Measurements from ENCODE around the gene TNFRSF19. TPM values are rescaled to one million over a fixed set of nuclear protein-coding genes. Genes with fewer than 3 reads are reported as not detected.

Gene TNFRSF19
- total RNA-seq, 2 donors from 2014 or later, result 5.4 to 6.9 TPM

DNA sequence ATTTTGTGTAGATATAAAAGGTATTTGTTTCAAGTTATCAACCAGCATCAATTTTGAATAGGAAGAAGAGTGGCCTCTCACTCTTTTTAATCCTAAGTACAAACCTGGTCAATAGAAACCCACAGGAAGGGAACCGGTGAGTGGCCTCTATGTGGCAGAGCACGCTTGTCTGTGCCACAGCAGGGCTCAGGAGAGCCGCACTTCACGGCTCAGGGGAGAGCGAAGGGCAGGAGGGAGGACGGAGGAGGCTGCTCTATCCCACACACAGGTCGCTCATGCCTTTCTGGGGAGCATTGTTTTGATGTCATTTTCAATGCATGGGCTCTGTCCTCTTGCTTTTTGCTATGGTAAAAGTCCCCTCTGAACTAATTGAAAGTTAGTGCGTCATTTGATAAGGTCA is 57.2 kb downstream of the TNFRSF19 start:
- no peaks in the 10 kb centered on the region for H3K36me3 ChIP-seq (replicated peaks in 1 of 2; ENCODE audit: insufficient read depth in 1 of 2, low read depth in 2 of 2)
- H3K4me3 ChIP-seq, result no peak overlapping the region
- no peak for ATAC-seq
- H3K27ac ChIP-seq, result no peak overlapping the region
- TF ChIP-seq, protein P1, sequence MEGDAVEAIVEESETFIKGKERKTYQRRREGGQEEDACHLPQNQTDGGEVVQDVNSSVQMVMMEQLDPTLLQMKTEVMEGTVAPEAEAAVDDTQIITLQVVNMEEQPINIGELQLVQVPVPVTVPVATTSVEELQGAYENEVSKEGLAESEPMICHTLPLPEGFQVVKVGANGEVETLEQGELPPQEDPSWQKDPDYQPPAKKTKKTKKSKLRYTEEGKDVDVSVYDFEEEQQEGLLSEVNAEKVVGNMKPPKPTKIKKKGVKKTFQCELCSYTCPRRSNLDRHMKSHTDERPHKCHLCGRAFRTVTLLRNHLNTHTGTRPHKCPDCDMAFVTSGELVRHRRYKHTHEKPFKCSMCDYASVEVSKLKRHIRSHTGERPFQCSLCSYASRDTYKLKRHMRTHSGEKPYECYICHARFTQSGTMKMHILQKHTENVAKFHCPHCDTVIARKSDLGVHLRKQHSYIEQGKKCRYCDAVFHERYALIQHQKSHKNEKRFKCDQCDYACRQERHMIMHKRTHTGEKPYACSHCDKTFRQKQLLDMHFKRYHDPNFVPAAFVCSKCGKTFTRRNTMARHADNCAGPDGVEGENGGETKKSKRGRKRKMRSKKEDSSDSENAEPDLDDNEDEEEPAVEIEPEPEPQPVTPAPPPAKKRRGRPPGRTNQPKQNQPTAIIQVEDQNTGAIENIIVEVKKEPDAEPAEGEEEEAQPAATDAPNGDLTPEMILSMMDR (IDR thresholded peaks at IDR 0.05), result no peak
- no peak for TF ChIP-seq POLR2A (IDR thresholded peaks at IDR 0.05)
- no peaks in the 10 kb centered on the region for H3K9me3 ChIP-seq
- intact Hi-C loops (cut with DNase I), result no loop called here
- peaks cover 31% of the 10 kb centered on the region for H3K4me1 ChIP-seq
- H3K27me3 ChIP-seq, result no peaks in the 10 kb centered on the region
- 91 to 94% methylated on average over 8 of the region's 8 CpGs for WGBS, 2 donors
- no peak for DNase-seq

DNA sequence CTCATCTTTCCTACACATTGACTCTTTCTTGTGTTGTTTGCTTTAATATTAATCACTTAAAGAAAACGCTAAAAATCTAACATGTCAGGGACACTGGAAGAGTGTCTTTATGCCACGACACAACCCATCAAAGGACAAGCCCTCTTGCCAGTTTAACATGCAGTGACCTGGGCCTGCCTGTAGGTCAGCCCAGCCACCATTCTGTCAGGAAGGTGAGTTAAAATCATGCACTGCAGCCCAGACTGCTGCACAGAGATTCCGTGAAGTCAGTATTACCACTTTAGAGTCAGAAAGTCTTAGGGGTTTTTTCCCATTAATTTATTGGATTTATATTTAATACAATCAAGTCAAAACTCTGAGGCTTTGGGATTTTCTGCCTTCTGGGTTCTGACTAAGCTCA is 58.0 kb downstream of the TNFRSF19 start:
- DNase-seq (no peak), ATAC-seq (no peak)
- intact Hi-C loops (cut with DNase I), result no loop called here
- H3K4me1 ChIP-seq, result peaks cover 31% of the 10 kb centered on the region
- TF ChIP-seq, protein P1 (IDR thresholded peaks at IDR 0.05), result peak in 1 of 7 experiments; percentile 6
- TF ChIP-seq POLR2A (IDR thresholded peaks at IDR 0.05), result no peak
- WGBS, 2 donors, result 44% methylated on average over 3 of the region's 3 CpGs
- no peaks in the 10 kb centered on the region for H3K9me3 ChIP-seq
- H3K4me3 ChIP-seq, result no peak overlapping the region
- no peaks in the 10 kb centered on the region for H3K36me3 ChIP-seq (replicated peaks in 1 of 2; ENCODE audit: insufficient read depth in 1 of 2, low read depth in 2 of 2)
- H3K27me3 ChIP-seq, result no peaks in the 10 kb centered on the region
- H3K27ac ChIP-seq, result peak overlapping the region in 1 of 4 donors; percentile 23

DNA sequence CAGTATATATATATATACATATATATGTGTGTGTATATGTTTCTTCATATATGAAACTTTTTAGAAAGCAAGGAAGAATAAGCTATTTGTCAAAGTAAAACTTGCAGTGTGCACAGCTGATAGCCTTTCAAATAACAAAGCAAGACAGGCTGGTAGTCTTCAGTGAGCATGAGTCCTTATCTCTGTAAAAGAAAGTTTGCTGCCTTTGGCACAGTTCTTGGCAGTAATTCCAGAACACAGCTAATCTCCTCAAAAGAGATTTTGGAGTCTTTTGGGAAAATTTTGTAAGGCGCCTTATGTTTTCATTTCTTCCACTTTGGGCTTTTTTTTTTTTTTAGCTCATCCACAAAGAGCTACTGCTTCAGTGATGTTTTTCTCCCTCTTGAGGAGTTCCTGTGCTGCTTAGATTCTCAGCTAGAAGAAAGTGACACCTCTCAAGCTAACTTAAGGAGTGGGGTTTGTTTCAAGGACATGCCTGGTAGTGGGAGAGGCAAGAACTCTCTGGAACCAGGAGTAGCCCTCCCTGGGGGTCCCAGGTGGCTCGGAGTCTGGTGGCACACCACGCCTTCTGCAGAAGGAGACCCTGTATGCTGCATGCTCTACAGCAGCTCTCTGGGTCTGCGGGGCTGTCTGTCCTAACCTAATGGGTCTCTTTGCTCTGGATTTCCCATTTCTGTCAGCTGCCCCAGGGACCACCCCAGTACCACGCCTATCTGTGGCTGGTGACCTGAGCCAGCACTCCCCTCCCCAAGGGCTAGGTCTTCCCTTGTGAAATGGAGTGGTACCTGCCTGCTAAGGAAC is 58.8 kb downstream of the TNFRSF19 start:
- intact Hi-C loops (cut with DNase I), result no loop called here
- no peak overlapping the region for H3K4me3 ChIP-seq
- peak overlapping the region in 2 of 4 donors; percentile 10 to 23 for H3K27ac ChIP-seq
- TF ChIP-seq, protein P1 (IDR thresholded peaks at IDR 0.05), result no peak
- no peak for TF ChIP-seq POLR2A (IDR thresholded peaks at IDR 0.05)
- H3K36me3 ChIP-seq (replicated peaks in 1 of 2; ENCODE audit: insufficient read depth in 1 of 2, low read depth in 2 of 2), result no peaks in the 10 kb centered on the region
- H3K9me3 ChIP-seq, result no peaks in the 10 kb centered on the region
- WGBS, 2 donors, result 69 to 82% methylated on average over 5 of the region's 5 CpGs
- no peaks in the 10 kb centered on the region for H3K27me3 ChIP-seq
- ATAC-seq, result peak; percentile 47
- peaks cover 31% of the 10 kb centered on the region for H3K4me1 ChIP-seq
- DNase-seq, result no peak

DNA sequence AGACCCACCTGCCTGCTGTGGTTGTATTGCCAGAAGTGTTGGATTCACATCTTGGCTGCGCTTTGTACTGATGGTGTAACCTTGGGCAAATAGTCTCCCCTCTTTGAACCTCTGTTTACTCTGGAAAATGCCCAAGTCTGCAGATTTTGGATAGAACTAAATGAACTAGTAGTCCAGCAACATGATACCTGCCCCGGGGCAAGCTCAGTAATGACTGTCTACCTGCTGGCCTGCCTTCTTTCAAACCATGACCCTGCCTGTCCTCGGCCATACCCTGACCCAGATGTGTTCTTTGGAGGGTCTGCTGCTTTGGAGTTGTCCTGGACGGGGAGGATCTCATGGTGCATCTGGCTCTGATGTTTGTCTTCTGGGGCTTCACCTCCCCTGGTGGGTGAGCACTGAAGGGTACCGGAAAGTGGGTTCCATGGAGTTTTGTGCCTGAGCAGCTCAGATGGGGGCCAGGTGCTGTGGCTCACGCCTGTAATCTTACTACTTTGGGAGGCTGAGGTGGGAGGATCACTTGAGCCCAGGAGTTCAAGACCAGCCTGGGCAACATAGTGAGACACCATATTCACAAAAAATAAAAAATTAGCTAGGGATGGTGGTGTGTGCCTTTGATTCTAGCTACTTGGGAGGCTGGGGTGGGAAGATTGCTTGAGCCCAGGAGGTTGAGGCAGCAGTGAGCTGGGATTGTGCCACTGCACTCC is 59.5 kb downstream of the TNFRSF19 start:
- ATAC-seq (peak; percentile 61), DNase-seq (peak in 2 of 4 donors; percentile 39 to 48)
- Histone ChIP-seq H3K27ac (peak overlapping the region in 2 of 4 donors; percentile 10 to 23), H3K27me3 (no peaks in the 10 kb centered on the region), H3K4me3 (no peak overlapping the region), H3K9me3 (no peaks in the 10 kb centered on the region), H3K4me1 (peaks cover 31% of the 10 kb centered on the region), H3K36me3 (replicated peaks in 1 of 2; ENCODE audit: insufficient read depth in 1 of 2, low read depth in 2 of 2) (no peaks in the 10 kb centered on the region)
- WGBS, 2 donors, result 50 to 64% methylated on average over 5 to 6 of the region's 6 CpGs
- no peak for TF ChIP-seq POLR2A (IDR thresholded peaks at IDR 0.05)
- TF ChIP-seq, protein P1 (IDR thresholded peaks at IDR 0.05), result no peak
- intact Hi-C loops (cut with DNase I), result no loop called here

Data from body of pancreas (tissue), 4 donors.